Endothelial cell of umbilical vein (primary cell): ENCODE measurements around the gene RNF126. TPM values are rescaled to one million over a fixed set of nuclear protein-coding genes. Genes with fewer than 3 reads are reported as not detected.

Experiments
- BruUV-seq: library from RNA; stranded (reverse); fragments of 400-500 nt; replicated peaks from 2 replicates; lab custom pipeline; 2021; lab: Mats Ljungman, UMichigan
- CTCF ChIA-PET: fragments of 300-600, 350-600 bp; sonication (Branson Sonifier 250); formaldehyde crosslinking; loops from one replicate; lab custom pipeline; 2021; ENCODE audit warnings: antibody characterized with exemption, inconsistent platforms; lab: Charles Lee
- POLR2A ChIA-PET: fragments of 300-600, 350-600 bp; sonication (Branson Sonifier 250); formaldehyde crosslinking; loops from one replicate; lab custom pipeline; 2021; ENCODE audit warnings: antibody characterized with exemption, inconsistent platforms; lab: Charles Lee
- DNase-seq: peaks from one replicate; pipeline ENCODE4 v3.0.0-alpha.2; 2011; ENCODE audit warnings: low read depth, low spot score
- FAIRE-seq: peaks from 2 replicates; lab custom pipeline; 2011; peaks lifted over from hg19 to GRCh38; lab: Jason Lieb, UNC
- H2AFZ ChIP-seq: 2 replicates; pipeline ENCODE4 v1.6.0; 2012; ENCODE audit warnings: low read depth, low read length, control low read depth, inconsistent platforms
- H3K27ac ChIP-seq: 2 replicates; pipeline ENCODE4 v1.5.1; 2011; ENCODE audit warnings: low read depth, mild to moderate bottlenecking, control low read depth, low read length, moderate library complexity; ENCODE audit not compliant: insufficient read depth
- H3K27me3 ChIP-seq, 2 experiments: 2 replicates each; pipeline versions ENCODE4 v1.6.0 to v1.6.1; 2011; ENCODE audit warnings: low read length in 2 of 2, mixed read lengths in 1 of 2; ENCODE audit not compliant: control insufficient read depth in 2 of 2, insufficient read depth in 2 of 2
- H3K36me3 ChIP-seq, 2 experiments: 2 replicates in 1 of 2; 3 replicates in 1 of 2; pipeline ENCODE4 v1.5.1; 2011; ENCODE audit warnings: low read length in 2 of 2, mild to moderate bottlenecking in 1 of 2, moderate library complexity in 1 of 2; ENCODE audit not compliant: control insufficient read depth in 2 of 2, insufficient read depth in 2 of 2; ENCODE audit errors: extremely low read depth in 1 of 2
- H3K4me1 ChIP-seq: 3 replicates; pipeline ENCODE4 v1.5.1; 2011; ENCODE audit warnings: mild to moderate bottlenecking, low read length; ENCODE audit not compliant: control insufficient read depth, insufficient read depth; ENCODE audit errors: extremely low read depth
- H3K4me2 ChIP-seq: 2 replicates; pipeline ENCODE4 v1.6.1; 2011; ENCODE audit warnings: low read length, control low read depth, mixed read lengths; ENCODE audit not compliant: insufficient read depth
- H3K4me3 ChIP-seq, 3 experiments: fragments of 200-600 bp in 1 of 3; sonication (generic), shearing (Covaris generic) in 1 of 3; replicated peaks in 1 of 3; 2 replicates each; pipeline ENCODE4 v1.5.1; 2011 to 2016; ENCODE audit warnings: control low read depth in 3 of 3, low read length in 3 of 3, mild to moderate bottlenecking in 2 of 3, inconsistent platforms in 1 of 3, low read depth in 1 of 3, moderate library complexity in 1 of 3; ENCODE audit not compliant: insufficient read depth in 1 of 3
- H3K79me2 ChIP-seq: 2 replicates; pipeline ENCODE4 v1.6.0; 2012; ENCODE audit warnings: low read length, inconsistent platforms; ENCODE audit not compliant: control insufficient read depth, insufficient read depth
- H3K9ac ChIP-seq: replicated peaks from 2 replicates; pipeline ENCODE3; 2011; ENCODE audit warnings: low read length, control low read depth; ENCODE audit not compliant: insufficient read depth; ENCODE audit errors: extremely low read depth
- H3K9me1 ChIP-seq: replicated peaks from 3 replicates; pipeline ENCODE4 v1.6.0; 2011; ENCODE audit warnings: mild to moderate bottlenecking, low read length; ENCODE audit not compliant: control insufficient read depth, insufficient read depth; ENCODE audit errors: extremely low read depth
- H3K9me3 ChIP-seq: replicated peaks from 2 replicates; pipeline ENCODE4 v1.5.1; 2012; ENCODE audit warnings: low read length, inconsistent platforms; ENCODE audit not compliant: control insufficient read depth, insufficient read depth
- H4K20me1 ChIP-seq: replicated peaks from 2 replicates; pipeline ENCODE3; 2011; ENCODE audit warnings: mild to moderate bottlenecking, low read length; ENCODE audit not compliant: control insufficient read depth, insufficient read depth; ENCODE audit errors: extremely low read depth
- CTCF ChIP-seq, 2 donors: IDR thresholded peaks; 1 replicate in 1 of 2; 2 replicates in 1 of 2; pipeline ENCODE4 v1.5.1; 2011; ENCODE audit warnings: low read length in 2 of 2, mild to moderate bottlenecking in 2 of 2, moderate library complexity in 2 of 2, control low read depth in 1 of 2, inconsistent platforms in 1 of 2, low read depth in 1 of 2; ENCODE audit not compliant: insufficient read depth in 1 of 2; ENCODE audit errors: extremely low read depth in 1 of 2
- EZH2 ChIP-seq: IDR thresholded peaks from 2 replicates; pipeline ENCODE4 v1.6.1; 2012; ENCODE audit warnings: borderline replicate concordance, low read depth, mild to moderate bottlenecking, moderate library complexity, low read length, inconsistent platforms; ENCODE audit not compliant: severe bottlenecking
- FOS ChIP-seq: IDR thresholded peaks from 2 replicates; pipeline ENCODE4 v1.6.1; 2011; ENCODE audit warnings: mild to moderate bottlenecking, low read length, moderate library complexity, borderline replicate concordance; ENCODE audit not compliant: insufficient read depth
- GATA2 ChIP-seq: IDR thresholded peaks from 2 replicates; pipeline ENCODE4 v1.7.0; 2011; ENCODE audit warnings: low read depth, mild to moderate bottlenecking, moderate library complexity, mixed read lengths, low read length; ENCODE audit not compliant: insufficient read length, insufficient read depth
- JUN ChIP-seq: IDR thresholded peaks from 2 replicates; pipeline ENCODE4 v1.6.1; 2011; ENCODE audit warnings: borderline replicate concordance, low read depth; ENCODE audit not compliant: insufficient read length, insufficient read depth
- MYC ChIP-seq: IDR thresholded peaks from one replicate; pipeline ENCODE4 v1.6.1; 2011; ENCODE audit warnings: mild to moderate bottlenecking, low read depth, low read length
- POLR2A ChIP-seq: IDR thresholded peaks from 2 replicates; pipeline ENCODE4 v1.6.1; 2012; ENCODE audit warnings: low read depth, mild to moderate bottlenecking, control low read depth, low read length
- POLR2AphosphoS5 ChIP-seq: IDR thresholded peaks from 2 replicates; pipeline ENCODE4 v1.6.1; 2012; ENCODE audit warnings: low read depth, mild to moderate bottlenecking, control low read depth, low read length, moderate library complexity; ENCODE audit not compliant: insufficient read depth
- dilution Hi-C: fragments of 300-500 bp; cut with MboI; formaldehyde crosslinking; loops from one replicate; pipeline ENCODE4 v1.15.0; 2019; ENCODE audit warnings: low sequenced_read_pairs; ENCODE audit not compliant: extremely low pct_ligation_motif_present
- intact Hi-C: fragments of 100-400 bp; cut with micrococcal nuclease; formaldehyde crosslinking; loops from one replicate; pipeline ENCODE4 v1.10.0; 2022
- polyA plus RNA-seq, 4 experiments: library from polyadenylated mRNA; depleted of rRNA in 3 of 4; stranded (reverse) in 3 of 4; unstranded in 1 of 4; fragments of >200 nt; gene quantifications; 2 replicates each; pipeline versions ENCODE4 v1.2.1 to v1.2.3, GENCODE V29; 2011 to 2012; ENCODE audit warnings: missing spikeins in 1 of 4
- total RNA-seq: library from RNA; stranded (reverse); gene quantifications from 2 replicates; pipeline ENCODE4 v1.2.3, GENCODE V29; 2021

The RNF126 gene
- total and polyA plus RNA-seq, 2 donors (not counting 3 experiments of a cell fraction or from before 2014, with no cell fraction given): 19.2 to 61.3 TPM

GRCh38 chr19:641702-642101 lies 21.3 kb downstream of the RNF126 start:
- CTCF ChIA-PET: interaction anchor here (0.7 kb wide), 1 partner anchor 58 kb away, joined by 3 read pairs; no protein-coding TSS in a partner anchor
- dilution Hi-C loops (no loop called here), intact Hi-C loops (no loop called here)

GRCh38 chr19:640606-641189 lies 22.3 kb downstream of the RNF126 start:
- CTCF ChIA-PET: no interaction called here
- no peaks in the 10 kb centered on the region for H4K20me1 ChIP-seq
- H3K27me3 ChIP-seq: no peaks in the 10 kb centered on the region
- no peak overlapping the region for H2AFZ ChIP-seq
- H3K9me3 ChIP-seq: no peaks in the 10 kb centered on the region
- H3K9me1 ChIP-seq: no peaks in the 10 kb centered on the region
- no TSS peak for BruUV-seq
- H3K79me2 ChIP-seq: no peaks in the 10 kb centered on the region
- intact Hi-C loops: no loop called here
- H3K27ac ChIP-seq: no peak overlapping the region
- no peak for FAIRE-seq
- TF ChIP-seq POLR2AphosphoS5 (no peak), POLR2A (no peak), EZH2 (no peak), JUN (no peak), FOS (no peak), GATA2 (no peak), CTCF (IDR thresholded peaks at IDR 0.05; ENCODE audit: extremely low read depth in 1 of 2, insufficient read depth in 1 of 2, low read depth in 1 of 2, low read length in 2 of 2) (no peak)
- H3K36me3 ChIP-seq: peaks cover 0 to under 1% of the 10 kb centered on the region in 2 experiments
- dilution Hi-C loops: no loop called here
- no peak overlapping the region for H3K9ac ChIP-seq
- H3K4me2 ChIP-seq: no peak overlapping the region
- DNase-seq: no peak
- POLR2A ChIA-PET: no interaction called here
- no peak overlapping the region for H3K4me3 ChIP-seq
- peaks cover 4% of the 10 kb centered on the region for H3K4me1 ChIP-seq

More at GRCh38 chr19:641702-642101, 21.3 kb downstream of the RNF126 start:
- no peak for DNase-seq
- Histone ChIP-seq H3K27me3 (no peaks in the 10 kb centered on the region), H4K20me1 (no peaks in the 10 kb centered on the region), H3K4me2 (no peak overlapping the region), H3K9ac (no peak overlapping the region), H3K36me3 (peaks cover 3 to 4% of the 10 kb centered on the region in 2 experiments), H2AFZ (no peak overlapping the region), H3K79me2 (no peaks in the 10 kb centered on the region), H3K9me3 (no peaks in the 10 kb centered on the region), H3K27ac (no peak overlapping the region), H3K9me1 (no peaks in the 10 kb centered on the region), H3K4me3 (no peak overlapping the region), H3K4me1 (peaks cover 4% of the 10 kb centered on the region)
- POLR2A ChIA-PET: no interaction called here
- TF ChIP-seq GATA2 (no peak), POLR2AphosphoS5 (no peak), MYC (no peak)
- BruUV-seq: no TSS peak
- no peak for FAIRE-seq
